Measurements from ENCODE around the gene CP. TPM values are rescaled to one million over a fixed set of nuclear protein-coding genes. Genes with fewer than 3 reads are reported as not detected.

The CP gene
- total and polyA plus RNA-seq, 9 of the 15 experiments (the other 6 are each of a cell fraction or from before 2014, with no cell fraction given) = 0.30 to 0.75 TPM; not detected in 7

DNA sequence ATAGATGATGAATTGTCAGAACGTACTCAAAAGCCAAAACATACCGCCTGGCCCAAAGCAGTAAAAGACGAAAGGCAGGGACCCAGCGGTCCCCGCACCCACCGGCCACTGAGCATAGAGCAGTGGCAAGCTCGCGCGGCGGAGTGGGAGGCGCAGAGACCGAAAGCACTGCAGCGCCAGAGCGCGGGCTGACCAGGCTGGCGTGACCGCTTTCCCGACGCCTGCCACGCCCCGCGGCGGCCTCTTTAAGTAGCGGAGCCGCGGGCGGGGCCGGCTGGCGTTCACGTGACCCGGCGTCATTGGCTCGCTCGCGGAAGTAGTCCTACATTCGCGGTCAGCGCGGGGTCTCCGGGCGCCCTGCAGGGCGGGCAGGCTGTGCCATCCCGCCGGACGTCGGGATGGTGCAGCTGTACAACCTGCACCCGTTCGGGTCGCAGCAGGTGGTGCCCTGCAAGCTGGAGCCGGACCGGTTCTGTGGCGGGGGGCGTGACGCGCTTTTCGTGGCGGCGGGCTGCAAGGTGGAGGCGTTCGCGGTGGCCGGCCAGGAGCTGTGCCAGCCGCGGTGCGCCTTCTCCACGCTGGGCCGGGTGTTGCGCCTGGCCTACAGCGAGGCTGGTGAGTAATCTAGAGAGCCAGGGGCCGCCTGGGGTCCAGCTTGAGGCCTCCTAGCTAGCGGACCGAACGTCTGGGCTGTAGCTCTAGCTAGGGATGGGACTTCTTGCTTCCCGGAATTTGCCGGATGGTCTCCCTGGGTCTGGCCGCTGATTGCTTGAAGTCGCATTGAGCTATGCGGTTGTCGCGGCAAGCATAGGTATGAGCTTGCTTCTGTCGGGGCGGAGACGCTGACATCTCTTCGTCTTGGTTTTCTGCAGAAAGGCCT, 92.1 kb downstream of the CP start, which contains the start of gene HPS3 (continued):
- TF ChIP-seq, protein P1, sequence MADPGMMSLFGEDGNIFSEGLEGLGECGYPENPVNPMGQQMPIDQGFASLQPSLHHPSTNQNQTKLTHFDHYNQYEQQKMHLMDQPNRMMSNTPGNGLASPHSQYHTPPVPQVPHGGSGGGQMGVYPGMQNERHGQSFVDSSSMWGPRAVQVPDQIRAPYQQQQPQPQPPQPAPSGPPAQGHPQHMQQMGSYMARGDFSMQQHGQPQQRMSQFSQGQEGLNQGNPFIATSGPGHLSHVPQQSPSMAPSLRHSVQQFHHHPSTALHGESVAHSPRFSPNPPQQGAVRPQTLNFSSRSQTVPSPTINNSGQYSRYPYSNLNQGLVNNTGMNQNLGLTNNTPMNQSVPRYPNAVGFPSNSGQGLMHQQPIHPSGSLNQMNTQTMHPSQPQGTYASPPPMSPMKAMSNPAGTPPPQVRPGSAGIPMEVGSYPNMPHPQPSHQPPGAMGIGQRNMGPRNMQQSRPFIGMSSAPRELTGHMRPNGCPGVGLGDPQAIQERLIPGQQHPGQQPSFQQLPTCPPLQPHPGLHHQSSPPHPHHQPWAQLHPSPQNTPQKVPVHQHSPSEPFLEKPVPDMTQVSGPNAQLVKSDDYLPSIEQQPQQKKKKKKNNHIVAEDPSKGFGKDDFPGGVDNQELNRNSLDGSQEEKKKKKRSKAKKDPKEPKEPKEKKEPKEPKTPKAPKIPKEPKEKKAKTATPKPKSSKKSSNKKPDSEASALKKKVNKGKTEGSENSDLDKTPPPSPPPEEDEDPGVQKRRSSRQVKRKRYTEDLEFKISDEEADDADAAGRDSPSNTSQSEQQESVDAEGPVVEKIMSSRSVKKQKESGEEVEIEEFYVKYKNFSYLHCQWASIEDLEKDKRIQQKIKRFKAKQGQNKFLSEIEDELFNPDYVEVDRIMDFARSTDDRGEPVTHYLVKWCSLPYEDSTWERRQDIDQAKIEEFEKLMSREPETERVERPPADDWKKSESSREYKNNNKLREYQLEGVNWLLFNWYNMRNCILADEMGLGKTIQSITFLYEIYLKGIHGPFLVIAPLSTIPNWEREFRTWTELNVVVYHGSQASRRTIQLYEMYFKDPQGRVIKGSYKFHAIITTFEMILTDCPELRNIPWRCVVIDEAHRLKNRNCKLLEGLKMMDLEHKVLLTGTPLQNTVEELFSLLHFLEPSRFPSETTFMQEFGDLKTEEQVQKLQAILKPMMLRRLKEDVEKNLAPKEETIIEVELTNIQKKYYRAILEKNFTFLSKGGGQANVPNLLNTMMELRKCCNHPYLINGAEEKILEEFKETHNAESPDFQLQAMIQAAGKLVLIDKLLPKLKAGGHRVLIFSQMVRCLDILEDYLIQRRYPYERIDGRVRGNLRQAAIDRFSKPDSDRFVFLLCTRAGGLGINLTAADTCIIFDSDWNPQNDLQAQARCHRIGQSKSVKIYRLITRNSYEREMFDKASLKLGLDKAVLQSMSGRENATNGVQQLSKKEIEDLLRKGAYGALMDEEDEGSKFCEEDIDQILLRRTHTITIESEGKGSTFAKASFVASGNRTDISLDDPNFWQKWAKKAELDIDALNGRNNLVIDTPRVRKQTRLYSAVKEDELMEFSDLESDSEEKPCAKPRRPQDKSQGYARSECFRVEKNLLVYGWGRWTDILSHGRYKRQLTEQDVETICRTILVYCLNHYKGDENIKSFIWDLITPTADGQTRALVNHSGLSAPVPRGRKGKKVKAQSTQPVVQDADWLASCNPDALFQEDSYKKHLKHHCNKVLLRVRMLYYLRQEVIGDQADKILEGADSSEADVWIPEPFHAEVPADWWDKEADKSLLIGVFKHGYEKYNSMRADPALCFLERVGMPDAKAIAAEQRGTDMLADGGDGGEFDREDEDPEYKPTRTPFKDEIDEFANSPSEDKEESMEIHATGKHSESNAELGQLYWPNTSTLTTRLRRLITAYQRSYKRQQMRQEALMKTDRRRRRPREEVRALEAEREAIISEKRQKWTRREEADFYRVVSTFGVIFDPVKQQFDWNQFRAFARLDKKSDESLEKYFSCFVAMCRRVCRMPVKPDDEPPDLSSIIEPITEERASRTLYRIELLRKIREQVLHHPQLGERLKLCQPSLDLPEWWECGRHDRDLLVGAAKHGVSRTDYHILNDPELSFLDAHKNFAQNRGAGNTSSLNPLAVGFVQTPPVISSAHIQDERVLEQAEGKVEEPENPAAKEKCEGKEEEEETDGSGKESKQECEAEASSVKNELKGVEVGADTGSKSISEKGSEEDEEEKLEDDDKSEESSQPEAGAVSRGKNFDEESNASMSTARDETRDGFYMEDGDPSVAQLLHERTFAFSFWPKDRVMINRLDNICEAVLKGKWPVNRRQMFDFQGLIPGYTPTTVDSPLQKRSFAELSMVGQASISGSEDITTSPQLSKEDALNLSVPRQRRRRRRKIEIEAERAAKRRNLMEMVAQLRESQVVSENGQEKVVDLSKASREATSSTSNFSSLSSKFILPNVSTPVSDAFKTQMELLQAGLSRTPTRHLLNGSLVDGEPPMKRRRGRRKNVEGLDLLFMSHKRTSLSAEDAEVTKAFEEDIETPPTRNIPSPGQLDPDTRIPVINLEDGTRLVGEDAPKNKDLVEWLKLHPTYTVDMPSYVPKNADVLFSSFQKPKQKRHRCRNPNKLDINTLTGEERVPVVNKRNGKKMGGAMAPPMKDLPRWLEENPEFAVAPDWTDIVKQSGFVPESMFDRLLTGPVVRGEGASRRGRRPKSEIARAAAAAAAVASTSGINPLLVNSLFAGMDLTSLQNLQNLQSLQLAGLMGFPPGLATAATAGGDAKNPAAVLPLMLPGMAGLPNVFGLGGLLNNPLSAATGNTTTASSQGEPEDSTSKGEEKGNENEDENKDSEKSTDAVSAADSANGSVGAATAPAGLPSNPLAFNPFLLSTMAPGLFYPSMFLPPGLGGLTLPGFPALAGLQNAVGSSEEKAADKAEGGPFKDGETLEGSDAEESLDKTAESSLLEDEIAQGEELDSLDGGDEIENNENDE (IDR thresholded peaks at IDR 0.05; ENCODE audit: low read depth, low read length) = no peak
- TF ChIP-seq RAD21 (CRISPR knock-in tag; conservative IDR thresholded peaks at IDR 0.05 in 1 of 2, IDR thresholded peaks at IDR 0.05 in 1 of 2) (no peak), ZNF212 (CRISPR knock-in tag; IDR thresholded peaks at IDR 0.05) (no peak), HDAC3 (IDR thresholded peaks at IDR 0.05; ENCODE audit: borderline replicate concordance, partially characterized antibody) (no peak), ZNF263 (CRISPR knock-in tag; IDR thresholded peaks at IDR 0.05; ENCODE audit: borderline replicate concordance) (no peak)
- TF ChIP-seq, protein P2, sequence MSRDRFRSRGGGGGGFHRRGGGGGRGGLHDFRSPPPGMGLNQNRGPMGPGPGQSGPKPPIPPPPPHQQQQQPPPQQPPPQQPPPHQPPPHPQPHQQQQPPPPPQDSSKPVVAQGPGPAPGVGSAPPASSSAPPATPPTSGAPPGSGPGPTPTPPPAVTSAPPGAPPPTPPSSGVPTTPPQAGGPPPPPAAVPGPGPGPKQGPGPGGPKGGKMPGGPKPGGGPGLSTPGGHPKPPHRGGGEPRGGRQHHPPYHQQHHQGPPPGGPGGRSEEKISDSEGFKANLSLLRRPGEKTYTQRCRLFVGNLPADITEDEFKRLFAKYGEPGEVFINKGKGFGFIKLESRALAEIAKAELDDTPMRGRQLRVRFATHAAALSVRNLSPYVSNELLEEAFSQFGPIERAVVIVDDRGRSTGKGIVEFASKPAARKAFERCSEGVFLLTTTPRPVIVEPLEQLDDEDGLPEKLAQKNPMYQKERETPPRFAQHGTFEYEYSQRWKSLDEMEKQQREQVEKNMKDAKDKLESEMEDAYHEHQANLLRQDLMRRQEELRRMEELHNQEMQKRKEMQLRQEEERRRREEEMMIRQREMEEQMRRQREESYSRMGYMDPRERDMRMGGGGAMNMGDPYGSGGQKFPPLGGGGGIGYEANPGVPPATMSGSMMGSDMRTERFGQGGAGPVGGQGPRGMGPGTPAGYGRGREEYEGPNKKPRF (IDR thresholded peaks at IDR 0.05; ENCODE audit: low read depth, low read length) = no peak
- TF ChIP-seq, protein P3, sequence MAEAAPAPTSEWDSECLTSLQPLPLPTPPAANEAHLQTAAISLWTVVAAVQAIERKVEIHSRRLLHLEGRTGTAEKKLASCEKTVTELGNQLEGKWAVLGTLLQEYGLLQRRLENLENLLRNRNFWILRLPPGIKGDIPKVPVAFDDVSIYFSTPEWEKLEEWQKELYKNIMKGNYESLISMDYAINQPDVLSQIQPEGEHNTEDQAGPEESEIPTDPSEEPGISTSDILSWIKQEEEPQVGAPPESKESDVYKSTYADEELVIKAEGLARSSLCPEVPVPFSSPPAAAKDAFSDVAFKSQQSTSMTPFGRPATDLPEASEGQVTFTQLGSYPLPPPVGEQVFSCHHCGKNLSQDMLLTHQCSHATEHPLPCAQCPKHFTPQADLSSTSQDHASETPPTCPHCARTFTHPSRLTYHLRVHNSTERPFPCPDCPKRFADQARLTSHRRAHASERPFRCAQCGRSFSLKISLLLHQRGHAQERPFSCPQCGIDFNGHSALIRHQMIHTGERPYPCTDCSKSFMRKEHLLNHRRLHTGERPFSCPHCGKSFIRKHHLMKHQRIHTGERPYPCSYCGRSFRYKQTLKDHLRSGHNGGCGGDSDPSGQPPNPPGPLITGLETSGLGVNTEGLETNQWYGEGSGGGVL (CRISPR knock-in tag; IDR thresholded peaks at IDR 0.05) = no peak
